Endothelial cell of umbilical vein (primary cell): Measurements from ENCODE around the gene COL20A1.

ENCODE experiments used
- EZH2 ChIP-seq: IDR thresholded peaks from 2 replicates; pipeline ENCODE4 v1.6.1; 2012; ENCODE audit warnings: borderline replicate concordance, low read depth, mild to moderate bottlenecking, moderate library complexity, low read length, inconsistent platforms; ENCODE audit not compliant: severe bottlenecking
- POLR2A ChIP-seq: IDR thresholded peaks from 2 replicates; pipeline ENCODE4 v1.6.1; 2012; ENCODE audit warnings: low read depth, mild to moderate bottlenecking, control low read depth, low read length
- POLR2AphosphoS5 ChIP-seq: IDR thresholded peaks from 2 replicates; pipeline ENCODE4 v1.6.1; 2012; ENCODE audit warnings: low read depth, mild to moderate bottlenecking, control low read depth, low read length, moderate library complexity; ENCODE audit not compliant: insufficient read depth
- TF ChIP-seq, protein P1 (sequence below), 2 donors: IDR thresholded peaks; 1 replicate in 1 of 2; 2 replicates in 1 of 2; pipeline ENCODE4 v1.5.1; 2011; ENCODE audit warnings: low read length in 2 of 2, mild to moderate bottlenecking in 2 of 2, moderate library complexity in 2 of 2, control low read depth in 1 of 2, inconsistent platforms in 1 of 2, low read depth in 1 of 2; ENCODE audit not compliant: insufficient read depth in 1 of 2; ENCODE audit errors: extremely low read depth in 1 of 2

DNA sequence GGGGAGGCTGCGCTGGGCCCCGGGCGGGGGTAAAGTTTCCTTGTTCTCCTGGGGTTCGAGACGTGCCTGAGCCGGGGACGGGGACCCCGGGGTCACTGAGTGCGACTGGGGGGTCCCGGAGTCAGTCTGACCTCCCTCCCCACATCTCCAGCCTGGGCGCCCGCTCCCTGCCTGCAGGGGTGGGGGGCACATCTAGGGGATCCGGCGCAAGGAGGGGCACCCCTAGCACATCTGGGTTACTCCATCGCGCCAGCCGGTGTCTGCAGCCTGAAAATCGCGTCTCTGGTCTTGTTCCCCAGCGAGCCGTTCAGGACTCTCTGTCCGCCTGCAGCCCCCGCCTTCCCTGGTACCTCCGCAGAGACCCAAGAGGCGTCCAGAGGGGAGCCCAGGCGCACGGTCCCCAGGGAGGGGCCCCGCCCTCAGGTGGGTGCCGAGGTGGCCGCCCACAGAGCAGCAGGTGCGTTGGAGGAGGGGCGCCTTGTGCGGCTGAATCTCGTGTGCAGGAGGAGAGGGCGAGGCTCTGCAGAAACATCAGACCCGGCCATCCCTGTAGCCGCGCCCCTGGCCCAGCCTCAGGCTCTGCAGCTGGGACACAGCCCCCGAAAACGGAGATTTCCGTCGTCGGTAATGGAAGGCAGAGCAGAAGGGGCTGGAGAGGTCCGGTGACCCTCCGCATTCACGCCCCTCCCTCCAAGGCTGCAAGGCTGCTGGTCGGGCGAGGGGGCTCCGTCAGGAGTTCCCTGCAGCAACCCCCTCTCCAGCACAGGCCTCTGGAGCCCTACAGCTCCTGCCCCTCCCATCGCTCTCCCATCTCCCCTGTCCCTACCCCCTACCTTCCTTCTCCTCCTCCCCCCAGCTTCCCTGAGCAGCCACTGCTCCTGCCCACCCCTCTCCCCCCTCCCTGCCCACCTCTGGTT is 68.8 kb downstream of the COL20A1 start:
- TF ChIP-seq EZH2 (no peak), POLR2AphosphoS5 (no peak), POLR2A (no peak)
- TF ChIP-seq, protein P1, sequence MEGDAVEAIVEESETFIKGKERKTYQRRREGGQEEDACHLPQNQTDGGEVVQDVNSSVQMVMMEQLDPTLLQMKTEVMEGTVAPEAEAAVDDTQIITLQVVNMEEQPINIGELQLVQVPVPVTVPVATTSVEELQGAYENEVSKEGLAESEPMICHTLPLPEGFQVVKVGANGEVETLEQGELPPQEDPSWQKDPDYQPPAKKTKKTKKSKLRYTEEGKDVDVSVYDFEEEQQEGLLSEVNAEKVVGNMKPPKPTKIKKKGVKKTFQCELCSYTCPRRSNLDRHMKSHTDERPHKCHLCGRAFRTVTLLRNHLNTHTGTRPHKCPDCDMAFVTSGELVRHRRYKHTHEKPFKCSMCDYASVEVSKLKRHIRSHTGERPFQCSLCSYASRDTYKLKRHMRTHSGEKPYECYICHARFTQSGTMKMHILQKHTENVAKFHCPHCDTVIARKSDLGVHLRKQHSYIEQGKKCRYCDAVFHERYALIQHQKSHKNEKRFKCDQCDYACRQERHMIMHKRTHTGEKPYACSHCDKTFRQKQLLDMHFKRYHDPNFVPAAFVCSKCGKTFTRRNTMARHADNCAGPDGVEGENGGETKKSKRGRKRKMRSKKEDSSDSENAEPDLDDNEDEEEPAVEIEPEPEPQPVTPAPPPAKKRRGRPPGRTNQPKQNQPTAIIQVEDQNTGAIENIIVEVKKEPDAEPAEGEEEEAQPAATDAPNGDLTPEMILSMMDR (IDR thresholded peaks at IDR 0.05; ENCODE audit: extremely low read depth in 1 of 2, insufficient read depth in 1 of 2, low read depth in 1 of 2, low read length in 2 of 2) = no peak
